Mesendoderm (in vitro differentiated cells): ENCODE data around the gene LRRTM2.

Experiments
- DNase-seq: peaks from one replicate; pipeline ENCODE4 v3.0.0; 2013
- H2AK5ac ChIP-seq: 2 replicates; pipeline ENCODE4 v1.6.1; 2013; ENCODE audit warnings: low read length, inconsistent platforms
- H2BK120ac ChIP-seq: 2 replicates; pipeline ENCODE4 v1.6.1; 2013; ENCODE audit warnings: low read depth, mild to moderate bottlenecking, low read length, moderate library complexity, mixed read lengths
- H2BK15ac ChIP-seq: replicated peaks from 2 replicates; pipeline ENCODE4 v1.6.1; 2013; ENCODE audit warnings: low read depth, mild to moderate bottlenecking, moderate library complexity
- H2BK5ac ChIP-seq: 2 replicates; pipeline ENCODE4 v1.6.1; 2013; ENCODE audit warnings: low read length, inconsistent platforms
- H3K18ac ChIP-seq: 2 replicates; pipeline ENCODE4 v1.6.1; 2013; ENCODE audit warnings: mild to moderate bottlenecking, low read length, mixed read lengths
- H3K23ac ChIP-seq: one replicate; pipeline ENCODE4 v1.6.1; 2013; ENCODE audit warnings: low read length
- H3K27ac ChIP-seq: 2 replicates; pipeline ENCODE4 v1.5.1; 2013; ENCODE audit warnings: low read depth, mild to moderate bottlenecking, inconsistent platforms, low read length, moderate library complexity
- H3K27me3 ChIP-seq: 2 replicates; pipeline ENCODE4 v1.6.1; 2013; ENCODE audit warnings: low read length, control low read depth, mild to moderate bottlenecking, inconsistent platforms; ENCODE audit not compliant: insufficient read depth, poor library complexity
- H3K36me3 ChIP-seq: 2 replicates; pipeline ENCODE4 v1.6.1; 2013; ENCODE audit warnings: low read length, inconsistent platforms; ENCODE audit not compliant: control insufficient read depth, insufficient read depth
- H3K4ac ChIP-seq: one replicate; pipeline ENCODE4 v1.6.1; 2013; ENCODE audit warnings: low read depth, mild to moderate bottlenecking, low read length, moderate library complexity
- H3K4me1 ChIP-seq: 2 replicates; pipeline ENCODE4 v1.6.1; 2013; ENCODE audit warnings: low read depth, low read length, inconsistent platforms; ENCODE audit not compliant: control insufficient read depth
- H3K4me2 ChIP-seq: 2 replicates; pipeline ENCODE4 v1.6.1; 2013; ENCODE audit warnings: low read length
- H3K4me3 ChIP-seq: 2 replicates; pipeline ENCODE4 v1.5.1; 2013; ENCODE audit warnings: mild to moderate bottlenecking, low read length
- H3K56ac ChIP-seq: one replicate; pipeline ENCODE4 v1.6.1; 2013; ENCODE audit warnings: low read length
- H3K79me1 ChIP-seq: 2 replicates; pipeline ENCODE4 v1.6.1; 2013; ENCODE audit warnings: low read length, inconsistent platforms
- H3K79me2 ChIP-seq: 2 replicates; pipeline ENCODE4 v1.6.1; 2013; ENCODE audit warnings: mild to moderate bottlenecking, low read length; ENCODE audit not compliant: control insufficient read depth, insufficient read depth
- H3K9ac ChIP-seq: 2 replicates; pipeline ENCODE4 v1.6.1; 2013; ENCODE audit warnings: low read length, inconsistent platforms
- H4K5ac ChIP-seq: one replicate; pipeline ENCODE4 v1.6.1; 2013; ENCODE audit warnings: low read length
- H4K8ac ChIP-seq: one replicate; pipeline ENCODE4 v1.6.1; 2013; ENCODE audit warnings: low read depth, mild to moderate bottlenecking, control low read depth, low read length, moderate library complexity
- WGBS: extraction: QIAGEN DNeasy Blood & Tissue Kit; methylation state at CpG from one replicate; pipeline ENCODE4 v1.1.7; 2013; ENCODE audit warnings: low lambda C conversion rate, missing lambda C conversion rate; ENCODE audit not compliant: insufficient coverage; ENCODE audit errors: extremely low coverage; 5-methylcytosine and 5-hydroxymethylcytosine counted together

Gene LRRTM2

GRCh38 chr5:138824924-138825863, 49.9 kb downstream of the LRRTM2 start:
- Histone ChIP-seq H3K4me1 (no peaks in the 10 kb centered on the region), H4K5ac (no peak overlapping the region), H3K56ac (no peak overlapping the region), H2AK5ac (no peak overlapping the region), H3K79me2 (peaks cover 6% of the 10 kb centered on the region), H3K4me3 (no peak overlapping the region), H3K9ac (no peak overlapping the region), H2BK120ac (no peak overlapping the region), H3K27me3 (no peaks in the 10 kb centered on the region), H4K8ac (no peak overlapping the region), H3K4me2 (no peak overlapping the region), H2BK15ac (no peak overlapping the region), H3K18ac (no peak overlapping the region), H2BK5ac (no peak overlapping the region), H3K23ac (no peak overlapping the region), H3K4ac (no peak overlapping the region), H3K36me3 (peaks cover 2% of the 10 kb centered on the region), H3K27ac (no peak overlapping the region), H3K79me1 (peaks cover 6% of the 10 kb centered on the region)
- no peak for DNase-seq
- WGBS = no CpG with 5 or more reads among the region's 5 CpGs

GRCh38 chr5:138824516-138824915, 50.6 kb downstream of the LRRTM2 start:
- H3K27me3 ChIP-seq = no peaks in the 10 kb centered on the region
- H3K4ac ChIP-seq = no peak overlapping the region
- peaks cover 6% of the 10 kb centered on the region for H3K79me1 ChIP-seq
- no peak overlapping the region for H2BK15ac ChIP-seq
- no CpG with 5 or more reads among the region's 7 CpGs for WGBS
- H3K4me2 ChIP-seq = no peak overlapping the region
- H3K79me2 ChIP-seq = peaks cover 8% of the 10 kb centered on the region
- no peak overlapping the region for H3K56ac ChIP-seq
- no peak overlapping the region for H3K4me3 ChIP-seq
- no peaks in the 10 kb centered on the region for H3K4me1 ChIP-seq
- no peak overlapping the region for H2BK120ac ChIP-seq
- H3K23ac ChIP-seq = no peak overlapping the region
- no peak overlapping the region for H4K8ac ChIP-seq
- H3K36me3 ChIP-seq = peaks cover 2% of the 10 kb centered on the region
- H2BK5ac ChIP-seq = no peak overlapping the region
- no peak overlapping the region for H2AK5ac ChIP-seq
- DNase-seq = no peak
- no peak overlapping the region for H3K27ac ChIP-seq
- no peak overlapping the region for H3K18ac ChIP-seq
- no peak overlapping the region for H3K9ac ChIP-seq
- no peak overlapping the region for H4K5ac ChIP-seq

GRCh38 chr5:138820695-138821094, 54.4 kb downstream of the LRRTM2 start:
- H3K27ac ChIP-seq = no peak overlapping the region
- no peak overlapping the region for H3K4me2 ChIP-seq
- no peak overlapping the region for H4K8ac ChIP-seq
- H3K79me2 ChIP-seq = peaks cover 23% of the 10 kb centered on the region
- no peak overlapping the region for H2BK5ac ChIP-seq
- no peak for DNase-seq
- no peak overlapping the region for H3K56ac ChIP-seq
- H3K27me3 ChIP-seq = no peaks in the 10 kb centered on the region
- H3K79me1 ChIP-seq = peaks cover 17% of the 10 kb centered on the region
- no peak overlapping the region for H3K4me3 ChIP-seq
- H3K4me1 ChIP-seq = no peaks in the 10 kb centered on the region
- H3K4ac ChIP-seq = no peak overlapping the region
- no peak overlapping the region for H3K23ac ChIP-seq
- H2AK5ac ChIP-seq = no peak overlapping the region
- H2BK15ac ChIP-seq = no peak overlapping the region
- no peak overlapping the region for H3K18ac ChIP-seq
- no peak overlapping the region for H2BK120ac ChIP-seq
- H4K5ac ChIP-seq = no peak overlapping the region
- no peaks in the 10 kb centered on the region for H3K36me3 ChIP-seq
- no CpG with 5 or more reads among the region's 3 CpGs for WGBS
- no peak overlapping the region for H3K9ac ChIP-seq

DNA sequence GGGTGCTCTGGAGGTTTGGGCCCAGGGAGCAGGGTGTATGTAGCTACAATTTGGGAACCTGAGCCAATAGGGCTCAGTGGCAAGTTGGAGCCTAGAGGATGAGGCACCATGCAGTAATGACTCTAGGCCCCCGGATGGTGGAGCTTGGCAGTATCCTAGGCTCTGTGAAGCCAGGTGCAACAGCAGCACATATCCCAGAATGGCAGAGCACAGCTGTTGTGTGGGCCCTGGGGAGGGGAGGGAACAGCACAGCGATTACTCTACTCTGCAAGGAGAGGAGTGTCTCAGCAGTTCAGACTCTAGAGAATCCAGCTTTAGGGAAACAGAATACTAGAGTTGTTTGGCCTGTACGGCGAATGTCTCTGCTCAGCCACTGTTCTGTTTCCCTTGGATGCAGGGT, 56.1 kb downstream of the LRRTM2 start:
- H3K27me3 ChIP-seq = no peaks in the 10 kb centered on the region
- H2AK5ac ChIP-seq = no peak overlapping the region
- H2BK5ac ChIP-seq = no peak overlapping the region
- H3K4ac ChIP-seq = no peak overlapping the region
- H2BK120ac ChIP-seq = no peak overlapping the region
- H3K56ac ChIP-seq = no peak overlapping the region
- H3K4me3 ChIP-seq = no peak overlapping the region
- H3K79me2 ChIP-seq = peaks cover 26% of the 10 kb centered on the region
- H4K8ac ChIP-seq = no peak overlapping the region
- H3K36me3 ChIP-seq = no peaks in the 10 kb centered on the region
- H3K4me2 ChIP-seq = no peak overlapping the region
- no peak overlapping the region for H4K5ac ChIP-seq
- H3K79me1 ChIP-seq = peaks cover 20% of the 10 kb centered on the region
- no peak overlapping the region for H3K9ac ChIP-seq
- WGBS = no CpG with 5 or more reads among the region's 4 CpGs
- no peak for DNase-seq
- H2BK15ac ChIP-seq = no peak overlapping the region
- H3K4me1 ChIP-seq = no peaks in the 10 kb centered on the region
- H3K18ac ChIP-seq = no peak overlapping the region
- no peak overlapping the region for H3K27ac ChIP-seq
- H3K23ac ChIP-seq = no peak overlapping the region
